ENCODE measurements around the gene SOWAHB. TPM values are rescaled to one million over a fixed set of nuclear protein-coding genes. Genes with fewer than 3 reads are reported as not detected.
A peak's percentile ranks its signal among the peaks of the same experiment; 100 is the strongest.

Gene SOWAHB
- total RNA-seq (2012; rRNA removed), result not detected in 2 replicates

DNA sequence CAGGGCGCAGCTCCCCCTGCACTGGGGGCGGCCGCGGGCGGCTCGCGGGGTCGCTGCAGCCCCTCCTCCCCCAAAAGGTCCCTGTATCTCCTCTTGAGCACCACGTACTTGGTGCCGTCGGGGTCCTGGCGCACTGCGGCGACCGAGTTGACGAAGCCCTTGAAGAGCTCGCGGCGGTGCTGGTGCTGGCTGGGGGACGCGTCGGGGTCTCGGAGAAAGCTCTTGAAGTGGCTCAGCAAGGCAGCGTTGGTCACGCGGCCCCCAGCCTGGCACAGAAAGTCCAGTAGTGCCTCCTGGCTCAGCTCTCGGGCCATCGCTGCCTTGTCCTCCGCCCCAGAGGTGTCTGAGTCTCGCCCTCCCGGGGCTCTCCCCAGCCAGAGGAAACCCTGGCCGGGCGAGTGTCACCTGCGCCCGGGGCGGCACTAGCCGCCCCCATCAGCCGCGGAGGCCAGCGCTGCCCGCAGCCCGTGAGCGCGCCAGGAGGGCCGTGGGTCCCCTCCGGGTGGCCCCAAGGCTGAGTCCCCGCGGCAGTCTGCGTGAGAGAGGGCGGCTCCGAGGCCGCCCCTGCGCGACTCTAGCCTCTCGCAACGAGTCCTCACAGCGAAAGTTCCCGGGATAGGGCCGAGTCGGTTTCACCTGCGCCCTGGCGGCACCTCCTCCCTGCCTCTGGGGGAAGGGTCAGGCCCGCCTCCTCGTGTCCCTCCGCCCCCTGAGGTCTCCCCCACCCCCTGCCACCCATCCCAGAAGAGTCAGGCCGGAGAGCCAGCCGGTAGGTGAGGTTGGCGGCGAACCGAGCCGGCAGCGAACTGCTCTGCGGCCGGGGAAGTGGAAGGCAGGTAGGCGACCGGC, at the start of gene SOWAHB:
Gene SOWAHB, minus strand, starts transcription at position 609 of the 849 bp plus-strand sequence. Its CDS starts 295 bp downstream, at position 314.
- Histone ChIP-seq H3K4me1 (ENCODE audit: control insufficient read depth, insufficient read depth, low read length) (peaks cover 8% of the 10 kb centered on the region), H3K27me3 (ENCODE audit: control insufficient read depth, insufficient read depth, low read length) (peaks cover 65% of the 10 kb centered on the region), H3K36me3 (ENCODE audit: insufficient read depth, low read length) (no peaks in the 10 kb centered on the region), H3K9me3 (replicated peaks; ENCODE audit: low read length) (no peaks in the 10 kb centered on the region), H3K9ac (ENCODE audit: low read depth, low read length) (no peak within 1 kb of the TSS), H3K4me2 (ENCODE audit: low read length) (peak within 1 kb of the TSS; percentile 75), H3K4me3 (ENCODE audit: low read length) (peak within 1 kb of the TSS; percentile 64)

- H3K4me3 ChIP-seq (ENCODE audit: low read length), result no peak overlapping the region
- H3K4me1 ChIP-seq (ENCODE audit: control insufficient read depth, insufficient read depth, low read length), result peaks cover 42% of the 10 kb centered on the region
- no peaks in the 10 kb centered on the region for H3K27me3 ChIP-seq (ENCODE audit: control insufficient read depth, insufficient read depth, low read length)
- H3K36me3 ChIP-seq (ENCODE audit: insufficient read depth, low read length), result no peaks in the 10 kb centered on the region
- peak overlapping the region; percentile 97 for H3K4me2 ChIP-seq (ENCODE audit: low read length)
- H3K9me3 ChIP-seq (replicated peaks; ENCODE audit: low read length), result no peaks in the 10 kb centered on the region
- no peak overlapping the region for H3K9ac ChIP-seq (ENCODE audit: low read depth, low read length)
Observed at GRCh38 chr4:76947369-76947768, 49.4 kb upstream of the SOWAHB start.

DNA sequence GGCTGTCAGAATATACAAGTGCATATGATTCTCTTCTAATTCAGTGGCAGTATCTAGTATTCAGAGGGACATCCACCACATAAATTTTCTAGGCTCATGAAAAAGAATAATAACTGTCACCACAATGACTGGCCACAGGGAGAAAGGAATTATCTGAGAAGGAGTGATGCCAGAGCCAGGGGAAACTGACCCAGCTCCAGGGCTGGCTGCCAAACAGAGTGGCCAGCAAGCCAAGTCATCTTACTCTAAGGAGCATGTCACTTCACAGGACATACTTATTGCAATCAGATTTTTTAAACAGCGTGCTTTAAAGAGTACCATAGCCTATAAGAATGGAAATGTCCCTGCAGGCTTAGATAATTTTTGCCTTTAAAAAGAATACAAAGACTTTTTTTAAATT, 45.8 kb upstream of the SOWAHB start:
- Histone ChIP-seq H3K27me3 (ENCODE audit: control insufficient read depth, insufficient read depth, low read length) (no peaks in the 10 kb centered on the region), H3K4me1 (ENCODE audit: control insufficient read depth, insufficient read depth, low read length) (peaks cover 35% of the 10 kb centered on the region), H3K9ac (ENCODE audit: low read depth, low read length) (no peak overlapping the region), H3K4me2 (ENCODE audit: low read length) (no peak overlapping the region), H3K4me3 (ENCODE audit: low read length) (no peak overlapping the region), H3K9me3 (replicated peaks; ENCODE audit: low read length) (no peaks in the 10 kb centered on the region), H3K36me3 (ENCODE audit: insufficient read depth, low read length) (no peaks in the 10 kb centered on the region)

DNA sequence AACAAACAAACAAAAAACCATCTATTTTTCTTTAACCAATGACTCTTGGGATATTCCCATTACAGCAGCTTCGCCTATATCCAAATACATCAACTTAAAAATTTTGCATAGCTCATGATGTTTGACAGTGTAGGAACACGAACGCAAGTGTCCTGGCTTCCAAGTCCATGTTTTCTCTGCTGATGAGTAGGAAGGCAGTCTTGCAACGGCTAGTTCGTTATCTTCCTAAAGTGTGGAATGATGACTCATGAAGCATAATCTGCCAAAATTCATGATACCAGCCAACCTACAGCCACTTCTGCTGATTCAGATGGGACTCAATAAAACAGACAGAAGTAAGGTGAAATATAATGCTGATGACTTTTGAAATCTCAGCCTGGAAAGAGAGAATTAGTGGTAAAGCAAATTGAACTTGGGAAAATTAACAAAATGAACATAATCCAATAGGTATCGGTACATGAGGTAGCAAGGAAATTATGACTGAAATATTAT, 45.2 kb upstream of the SOWAHB start:
- no peak overlapping the region for H3K4me2 ChIP-seq (ENCODE audit: low read length)
- H3K27me3 ChIP-seq (ENCODE audit: control insufficient read depth, insufficient read depth, low read length), result no peaks in the 10 kb centered on the region
- no peaks in the 10 kb centered on the region for H3K36me3 ChIP-seq (ENCODE audit: insufficient read depth, low read length)
- H3K9ac ChIP-seq (ENCODE audit: low read depth, low read length), result no peak overlapping the region
- H3K9me3 ChIP-seq (replicated peaks; ENCODE audit: low read length), result no peaks in the 10 kb centered on the region
- H3K4me3 ChIP-seq (ENCODE audit: low read length), result no peak overlapping the region
- H3K4me1 ChIP-seq (ENCODE audit: control insufficient read depth, insufficient read depth, low read length), result peaks cover 31% of the 10 kb centered on the region

DNA sequence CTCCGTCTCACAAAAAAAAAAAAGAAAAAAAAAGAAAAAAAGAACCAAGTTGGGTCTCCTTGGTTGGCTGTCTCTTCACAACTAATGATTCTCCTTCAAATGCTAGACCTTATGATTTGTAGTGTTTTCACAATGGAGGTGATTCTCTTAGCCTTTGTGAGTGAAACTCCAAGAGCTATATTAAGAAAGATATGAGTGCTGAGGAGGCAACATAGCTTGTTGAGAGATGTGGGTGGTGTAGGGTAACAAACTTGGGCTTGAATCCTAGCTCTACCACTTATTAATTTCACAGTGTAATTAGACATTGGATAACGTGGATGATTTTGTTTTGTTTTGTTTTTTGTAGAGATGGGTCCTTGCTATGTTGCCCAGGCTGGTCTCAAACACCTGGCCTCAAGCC, 41.2 kb upstream of the SOWAHB start:
- H3K4me2 ChIP-seq (ENCODE audit: low read length), result no peak overlapping the region
- no peaks in the 10 kb centered on the region for H3K27me3 ChIP-seq (ENCODE audit: control insufficient read depth, insufficient read depth, low read length)
- H3K9ac ChIP-seq (ENCODE audit: low read depth, low read length), result no peak overlapping the region
- H3K4me1 ChIP-seq (ENCODE audit: control insufficient read depth, insufficient read depth, low read length), result peaks cover 12% of the 10 kb centered on the region
- no peaks in the 10 kb centered on the region for H3K9me3 ChIP-seq (replicated peaks; ENCODE audit: low read length)
- no peaks in the 10 kb centered on the region for H3K36me3 ChIP-seq (ENCODE audit: insufficient read depth, low read length)
- no peak overlapping the region for H3K4me3 ChIP-seq (ENCODE audit: low read length)

DNA sequence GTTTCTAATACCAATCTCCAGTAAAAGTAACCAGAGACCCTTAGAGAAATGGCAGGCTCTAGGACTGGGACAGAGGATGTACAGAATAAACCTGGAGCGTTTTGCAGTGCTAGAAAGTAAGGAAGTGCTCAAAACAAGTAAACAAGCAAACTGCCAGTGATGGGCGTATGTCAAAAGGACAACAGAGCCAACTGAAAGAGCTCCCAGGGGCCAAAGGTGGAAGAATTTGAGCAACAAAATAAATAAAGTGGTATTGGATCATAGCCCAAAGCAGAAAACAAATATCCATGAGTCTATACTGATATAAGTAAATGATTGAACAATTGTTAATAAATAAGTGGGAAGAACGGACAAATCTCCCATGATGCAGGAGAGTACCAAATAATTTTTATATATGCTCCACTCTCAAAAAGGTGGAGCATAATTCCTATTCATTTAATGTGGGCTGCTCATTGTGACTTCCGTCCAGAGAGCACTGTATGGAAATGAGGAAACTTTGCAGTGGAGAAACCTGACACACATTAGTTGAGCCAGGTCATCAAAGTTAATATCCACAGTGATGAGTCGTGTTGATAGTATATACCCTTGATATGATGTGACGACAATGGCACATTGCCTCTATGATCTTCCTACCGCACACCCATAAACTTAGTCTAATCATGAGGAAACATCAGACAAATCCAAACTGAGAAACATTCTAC, 33.8 kb upstream of the SOWAHB start:
- Histone ChIP-seq H3K4me1 (ENCODE audit: control insufficient read depth, insufficient read depth, low read length) (no peaks in the 10 kb centered on the region), H3K4me2 (ENCODE audit: low read length) (no peak overlapping the region), H3K4me3 (ENCODE audit: low read length) (no peak overlapping the region), H3K9me3 (replicated peaks; ENCODE audit: low read length) (no peaks in the 10 kb centered on the region), H3K9ac (ENCODE audit: low read depth, low read length) (no peak overlapping the region), H3K27me3 (ENCODE audit: control insufficient read depth, insufficient read depth, low read length) (no peaks in the 10 kb centered on the region), H3K36me3 (ENCODE audit: insufficient read depth, low read length) (no peaks in the 10 kb centered on the region)

DNA sequence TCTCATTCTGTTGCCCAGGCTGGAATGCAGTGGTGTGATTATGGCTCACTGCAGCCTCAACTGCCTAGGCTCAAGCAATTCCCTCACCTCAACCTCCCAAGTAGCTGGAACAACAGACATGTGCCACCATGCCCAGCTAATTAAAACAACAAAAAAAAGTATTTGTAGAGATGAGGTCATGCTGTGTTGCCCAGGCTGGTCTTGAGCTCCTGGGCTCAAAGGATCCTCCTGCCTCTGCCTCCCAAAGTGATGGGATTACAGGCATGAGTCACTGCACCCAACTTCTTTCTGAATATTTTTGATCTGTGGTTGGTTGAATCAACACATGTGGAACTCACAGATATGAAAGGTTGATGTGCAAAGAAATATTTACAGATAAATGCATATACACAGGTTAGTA, 33.1 kb upstream of the SOWAHB start:
- no peak overlapping the region for H3K9ac ChIP-seq (ENCODE audit: low read depth, low read length)
- no peak overlapping the region for H3K4me2 ChIP-seq (ENCODE audit: low read length)
- H3K36me3 ChIP-seq (ENCODE audit: insufficient read depth, low read length), result no peaks in the 10 kb centered on the region
- no peaks in the 10 kb centered on the region for H3K4me1 ChIP-seq (ENCODE audit: control insufficient read depth, insufficient read depth, low read length)
- H3K4me3 ChIP-seq (ENCODE audit: low read length), result no peak overlapping the region
- H3K27me3 ChIP-seq (ENCODE audit: control insufficient read depth, insufficient read depth, low read length), result no peaks in the 10 kb centered on the region
- no peaks in the 10 kb centered on the region for H3K9me3 ChIP-seq (replicated peaks; ENCODE audit: low read length)

DNA sequence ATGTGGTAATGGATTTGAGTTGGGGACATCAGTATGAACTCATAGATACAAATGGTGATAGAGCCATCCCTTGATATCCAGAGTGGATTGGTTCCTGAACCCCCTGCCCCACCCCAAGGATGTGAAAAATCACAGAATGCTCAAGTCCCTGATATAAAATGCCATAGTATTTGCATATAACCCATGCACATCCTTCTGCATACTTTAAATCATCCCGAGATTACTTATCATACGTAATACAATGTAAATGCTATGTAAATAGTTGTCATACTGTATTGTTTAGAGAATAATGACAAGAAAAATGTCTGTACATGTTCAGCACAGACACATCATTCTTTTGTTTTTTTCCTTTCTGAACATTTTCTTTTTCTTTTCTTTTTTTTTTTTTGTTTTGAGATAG, 32.7 kb upstream of the SOWAHB start:
- no peak overlapping the region for H3K4me2 ChIP-seq (ENCODE audit: low read length)
- H3K9me3 ChIP-seq (replicated peaks; ENCODE audit: low read length), result no peaks in the 10 kb centered on the region
- no peak overlapping the region for H3K4me3 ChIP-seq (ENCODE audit: low read length)
- H3K4me1 ChIP-seq (ENCODE audit: control insufficient read depth, insufficient read depth, low read length), result no peaks in the 10 kb centered on the region
- no peaks in the 10 kb centered on the region for H3K27me3 ChIP-seq (ENCODE audit: control insufficient read depth, insufficient read depth, low read length)
- H3K36me3 ChIP-seq (ENCODE audit: insufficient read depth, low read length), result no peaks in the 10 kb centered on the region
- no peak overlapping the region for H3K9ac ChIP-seq (ENCODE audit: low read depth, low read length)

- Histone ChIP-seq H3K36me3 (ENCODE audit: insufficient read depth, low read length) (no peaks in the 10 kb centered on the region), H3K27me3 (ENCODE audit: control insufficient read depth, insufficient read depth, low read length) (no peaks in the 10 kb centered on the region), H3K9me3 (replicated peaks; ENCODE audit: low read length) (no peaks in the 10 kb centered on the region), H3K9ac (ENCODE audit: low read depth, low read length) (no peak overlapping the region), H3K4me3 (ENCODE audit: low read length) (no peak overlapping the region), H3K4me2 (ENCODE audit: low read length) (no peak overlapping the region), H3K4me1 (ENCODE audit: control insufficient read depth, insufficient read depth, low read length) (no peaks in the 10 kb centered on the region)
Observed at GRCh38 chr4:76926841-76927240, 28.9 kb upstream of the SOWAHB start.

GRCh38 chr4:76923619-76924357, 25.8 kb upstream of the SOWAHB start:
- no peaks in the 10 kb centered on the region for H3K9me3 ChIP-seq (replicated peaks; ENCODE audit: low read length)
- no peaks in the 10 kb centered on the region for H3K4me1 ChIP-seq (ENCODE audit: control insufficient read depth, insufficient read depth, low read length)
- no peaks in the 10 kb centered on the region for H3K27me3 ChIP-seq (ENCODE audit: control insufficient read depth, insufficient read depth, low read length)
- H3K9ac ChIP-seq (ENCODE audit: low read depth, low read length), result no peak overlapping the region
- H3K36me3 ChIP-seq (ENCODE audit: insufficient read depth, low read length), result no peaks in the 10 kb centered on the region
- no peak overlapping the region for H3K4me2 ChIP-seq (ENCODE audit: low read length)
- no peak overlapping the region for H3K4me3 ChIP-seq (ENCODE audit: low read length)

DNA sequence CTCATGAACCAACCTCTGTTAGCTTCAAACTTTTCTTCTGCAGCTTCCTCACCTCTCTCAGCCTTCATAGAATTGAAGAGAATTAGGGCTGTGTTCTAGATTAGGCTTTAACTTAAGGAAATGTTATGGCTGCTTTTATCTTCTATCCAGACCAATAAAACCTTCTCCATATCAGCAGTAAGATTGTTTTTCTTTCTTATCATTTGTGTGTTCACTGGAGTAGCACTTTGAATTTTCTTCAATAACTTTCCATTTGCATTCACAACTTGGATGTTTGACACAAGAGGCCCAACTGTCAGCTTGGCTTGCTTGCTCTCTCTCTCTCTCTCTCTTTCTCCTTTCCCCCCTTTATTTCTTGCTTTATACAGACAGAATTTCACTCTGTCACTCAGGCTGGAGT, 22.8 kb upstream of the SOWAHB start:
- H3K4me1 ChIP-seq (ENCODE audit: control insufficient read depth, insufficient read depth, low read length), result no peaks in the 10 kb centered on the region
- no peak overlapping the region for H3K4me3 ChIP-seq (ENCODE audit: low read length)
- H3K9ac ChIP-seq (ENCODE audit: low read depth, low read length), result no peak overlapping the region
- no peaks in the 10 kb centered on the region for H3K27me3 ChIP-seq (ENCODE audit: control insufficient read depth, insufficient read depth, low read length)
- no peaks in the 10 kb centered on the region for H3K9me3 ChIP-seq (replicated peaks; ENCODE audit: low read length)
- H3K4me2 ChIP-seq (ENCODE audit: low read length), result no peak overlapping the region
- H3K36me3 ChIP-seq (ENCODE audit: insufficient read depth, low read length), result no peaks in the 10 kb centered on the region
